IPS DF 4.7 (cell line): ENCODE measurements around the gene TNNT2.
A peak's percentile ranks its signal among the peaks of the same experiment; 100 is the strongest.

Experiments used
- DNase-seq: peaks from one replicate; pipeline ENCODE4 v3.0.0-alpha.2; 2013; ENCODE audit warnings: low spot score; ENCODE audit errors: extremely low read depth

Gene TNNT2

GRCh38 chr1:201377611-201378092 lies at the start of gene TNNT2:
TNNT2 (minus strand) TSS chr1:201377680; CDS start chr1:201373254, 4,426 bp downstream.
- no peak for DNase-seq

- DNase-seq: no peak
Observed at GRCh38 chr1:201426479-201427310, 49.2 kb upstream of the TNNT2 start.

- DNase-seq: no peak
Observed at GRCh38 chr1:201424146-201424545, 46.7 kb upstream of the TNNT2 start.

DNA sequence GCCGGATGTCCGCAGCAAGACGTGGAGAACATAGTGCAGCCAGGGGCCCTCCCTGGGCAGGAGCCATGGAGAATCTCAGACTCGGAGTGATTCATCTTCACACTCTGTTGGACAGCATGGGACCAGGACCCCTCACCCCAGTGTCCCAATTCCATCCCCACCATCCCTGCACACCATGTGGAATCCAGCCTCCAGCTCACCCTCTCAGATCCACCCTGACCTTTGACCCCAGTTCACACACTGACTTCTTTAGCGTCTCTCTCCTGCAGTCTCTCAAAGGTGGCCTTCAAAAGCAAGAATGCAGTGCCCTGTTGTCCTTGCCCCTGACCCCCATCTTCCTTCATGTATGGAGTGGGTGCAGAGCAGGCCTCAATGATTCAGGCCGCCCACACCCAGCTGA lies 46.2 kb upstream of the TNNT2 start:
- no peak for DNase-seq

GRCh38 chr1:201422436-201423030 lies 45.1 kb upstream of the TNNT2 start:
- no peak for DNase-seq

DNA sequence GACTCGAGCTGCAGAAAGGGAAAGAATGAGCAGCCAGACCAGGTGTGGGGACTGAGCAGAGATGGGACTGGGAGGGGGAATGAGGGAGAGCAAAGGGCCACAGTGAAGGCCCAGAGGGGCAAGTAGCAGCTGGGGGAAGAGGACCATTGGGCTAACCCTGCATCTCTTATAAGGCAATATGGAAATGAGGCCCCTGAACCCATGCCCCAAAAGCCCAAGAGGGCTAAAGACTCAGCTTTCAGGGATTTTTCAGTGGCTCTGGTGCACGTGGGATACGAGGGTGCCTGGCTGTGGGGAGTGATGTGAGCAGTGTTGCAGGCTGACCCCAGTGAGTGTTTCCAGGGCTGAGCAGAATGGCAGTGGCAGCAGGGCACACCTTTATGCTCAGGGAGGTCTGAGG lies 44.5 kb upstream of the TNNT2 start:
- no peak for DNase-seq

GRCh38 chr1:201421041-201421440 lies 43.6 kb upstream of the TNNT2 start:
- DNase-seq: no peak

- DNase-seq: no peak
Observed at GRCh38 chr1:201420608-201421002, 43.1 kb upstream of the TNNT2 start.

DNA sequence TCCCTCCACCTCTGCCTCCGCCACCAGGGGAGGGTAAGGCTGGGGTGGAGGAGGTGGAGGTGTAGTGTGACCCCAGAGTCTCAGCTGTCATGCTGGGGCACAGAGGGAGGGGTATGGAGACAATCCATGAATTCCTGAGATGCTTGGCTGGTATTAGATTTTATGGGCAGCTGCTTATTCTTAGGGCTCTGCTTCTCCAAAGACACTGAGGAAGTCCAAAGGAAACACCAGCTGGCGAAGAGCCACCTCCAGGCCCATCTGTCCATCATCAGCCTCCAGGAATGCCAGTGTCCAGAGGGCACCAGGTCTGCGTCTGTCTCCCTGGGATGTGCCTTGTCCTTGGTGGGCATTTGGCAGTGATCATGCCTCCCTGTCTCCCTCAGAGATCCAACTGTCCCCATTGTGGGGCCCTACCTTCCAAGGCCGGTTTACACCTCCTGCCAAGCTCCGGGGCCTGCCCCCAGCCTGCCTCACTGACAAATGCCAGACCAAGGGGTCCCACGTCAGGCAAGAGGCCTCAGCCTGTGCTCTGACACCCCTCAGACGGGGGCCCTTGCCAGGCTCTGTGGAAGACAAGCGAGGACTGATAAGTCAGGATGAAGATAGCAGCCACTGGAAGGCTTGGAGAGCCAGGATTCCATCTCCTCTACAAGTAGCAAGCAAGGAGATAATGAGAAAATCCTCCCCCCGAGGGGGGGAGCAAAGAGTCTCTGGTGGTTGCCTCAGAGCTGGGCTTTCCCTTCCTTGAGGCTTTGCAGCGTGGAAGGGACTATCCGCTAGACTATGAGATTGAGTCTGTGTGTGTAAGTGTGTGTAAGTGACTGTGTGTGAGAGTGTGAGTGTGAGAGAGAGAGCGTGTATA lies 42.5 kb upstream of the TNNT2 start:
- no peak for DNase-seq

- DNase-seq: no peak
Observed at GRCh38 chr1:201419256-201419655, 41.8 kb upstream of the TNNT2 start.

GRCh38 chr1:201418461-201418860 lies 41.0 kb upstream of the TNNT2 start:
- DNase-seq: no peak

DNA sequence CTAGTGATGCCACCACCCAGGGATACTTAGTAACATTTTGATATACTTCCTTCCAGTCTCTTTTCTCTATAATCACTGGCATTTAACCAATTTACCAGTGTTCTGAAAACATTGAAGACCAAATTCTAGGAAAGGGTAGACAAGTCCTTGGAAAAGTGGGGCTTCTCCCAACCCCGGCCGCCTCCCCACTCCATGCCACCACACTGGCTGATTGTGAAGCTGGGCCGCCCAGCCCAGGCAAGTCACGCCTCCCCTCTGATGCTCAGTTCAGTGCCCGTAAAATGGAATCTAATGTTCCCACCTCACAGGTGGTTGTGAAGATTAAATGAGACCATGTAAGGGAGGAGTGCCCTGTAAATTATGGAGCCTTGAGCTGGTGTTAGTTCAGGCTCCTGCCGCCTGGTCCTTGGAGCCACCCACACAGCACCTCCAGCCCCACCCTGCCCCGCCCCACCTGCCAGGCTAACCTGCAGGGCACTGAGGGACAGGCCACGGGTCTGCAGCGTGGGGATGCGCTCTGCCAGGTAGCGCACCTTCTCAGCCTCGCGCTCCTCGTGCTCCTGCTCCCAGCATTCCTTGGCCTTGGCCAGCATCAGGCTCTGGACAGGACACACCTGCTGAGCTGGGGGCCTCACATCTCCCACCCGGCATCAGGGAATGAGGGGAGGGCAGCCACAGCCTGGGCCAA lies 36.7 kb upstream of the TNNT2 start:
- DNase-seq: no peak

DNA sequence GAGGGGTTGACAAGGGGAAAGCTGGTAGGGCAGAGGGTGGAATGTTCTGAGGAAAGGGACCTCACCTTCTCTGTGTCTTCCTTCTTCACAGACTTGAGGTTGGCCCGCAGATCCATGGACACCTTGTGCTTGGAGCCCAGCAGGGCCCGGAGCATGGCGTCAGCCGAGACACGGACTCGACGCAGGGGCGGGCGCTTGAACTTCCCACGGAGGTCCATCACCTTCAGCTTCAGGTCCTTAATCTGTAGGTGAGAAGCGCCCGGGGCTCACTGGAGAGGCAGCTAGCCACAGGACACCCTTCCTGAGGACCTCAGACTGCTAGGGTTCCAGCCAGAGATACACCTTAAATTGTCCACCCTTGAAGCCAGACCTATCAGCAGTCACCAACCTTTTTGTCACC lies 33.8 kb upstream of the TNNT2 start:
- DNase-seq: no peak

- DNase-seq: no peak
Observed at GRCh38 chr1:201409440-201409839, 32.0 kb upstream of the TNNT2 start.

DNA sequence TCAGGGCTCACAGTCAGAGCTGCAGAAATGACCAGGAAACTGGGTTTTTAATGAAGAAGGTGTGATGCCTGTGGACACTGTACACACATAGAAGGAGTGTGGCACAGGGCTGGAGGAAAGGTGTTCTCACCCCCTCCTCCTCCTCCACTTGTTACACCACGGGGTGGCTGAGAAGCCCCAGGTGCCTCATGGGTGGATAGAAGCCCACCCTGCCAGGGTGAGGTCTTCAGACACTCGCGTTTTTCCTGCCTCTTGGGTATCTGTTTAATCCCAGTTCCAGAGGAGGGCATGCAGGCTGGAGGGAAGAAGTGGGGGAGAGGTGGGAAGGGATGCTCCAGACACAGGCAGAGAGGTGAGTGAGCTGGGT lies 31.3 kb upstream of the TNNT2 start:
- DNase-seq: no peak

DNA sequence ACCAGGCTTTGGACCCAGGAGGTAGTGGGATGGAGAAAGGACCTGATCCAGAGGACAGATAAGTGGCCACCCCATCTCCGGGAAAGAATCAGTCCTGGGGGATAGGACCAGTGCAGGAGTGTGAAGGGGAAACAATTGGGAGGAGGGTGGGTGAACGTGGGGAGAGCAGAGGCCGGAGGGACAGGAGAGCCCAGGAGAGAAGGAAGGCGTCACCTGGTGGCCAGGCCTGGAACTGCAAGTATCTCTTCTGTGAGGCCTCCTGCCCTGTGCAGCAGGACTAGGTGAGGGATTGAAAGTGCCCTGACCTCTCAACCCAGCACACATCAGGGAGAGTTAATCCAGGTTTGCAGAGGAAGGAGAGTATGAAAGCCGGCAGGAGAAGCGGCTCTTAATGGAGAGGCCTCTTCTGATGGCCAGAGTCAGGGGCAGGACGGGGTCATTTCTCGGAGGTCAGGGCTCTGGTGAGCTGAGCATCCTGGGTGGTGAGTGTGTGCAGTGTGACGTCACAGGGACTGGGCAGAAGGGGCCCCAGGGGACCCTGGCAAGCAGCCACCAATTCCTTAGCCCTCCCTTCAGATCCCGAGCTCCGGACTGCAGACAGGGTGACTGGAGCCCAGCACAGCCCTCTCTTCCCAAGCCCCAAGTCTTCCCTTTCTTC lies 30.8 kb upstream of the TNNT2 start:
- DNase-seq: peak; percentile 69

DNA sequence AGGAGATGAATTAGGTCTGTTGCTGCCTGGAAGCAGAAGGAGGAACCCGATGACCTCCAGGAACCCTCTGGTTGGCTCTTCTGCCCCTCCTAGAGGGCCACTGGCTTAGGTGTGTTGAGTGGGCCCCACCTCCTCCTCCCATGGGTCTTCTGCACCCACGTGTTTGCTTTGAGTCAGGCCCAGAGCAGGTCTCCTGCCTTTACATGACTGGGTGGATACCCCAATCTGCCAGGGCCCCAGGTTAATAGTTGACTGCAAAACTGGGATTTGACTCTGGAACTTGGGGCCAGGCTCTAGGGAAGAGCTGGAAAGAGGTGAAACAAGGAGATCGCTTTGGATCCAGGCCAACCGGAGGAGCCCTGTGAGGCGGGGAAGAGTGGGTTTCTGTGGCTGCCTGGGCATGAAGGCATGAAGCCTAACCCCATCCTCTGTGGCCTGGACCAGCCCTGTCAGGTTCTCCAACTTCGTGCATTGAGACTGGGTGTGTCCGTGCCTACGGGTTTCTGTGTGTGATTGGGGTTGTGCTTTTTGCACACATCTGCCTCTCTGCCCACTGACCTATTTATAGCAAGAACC lies 29.4 kb upstream of the TNNT2 start:
- DNase-seq: no peak

DNA sequence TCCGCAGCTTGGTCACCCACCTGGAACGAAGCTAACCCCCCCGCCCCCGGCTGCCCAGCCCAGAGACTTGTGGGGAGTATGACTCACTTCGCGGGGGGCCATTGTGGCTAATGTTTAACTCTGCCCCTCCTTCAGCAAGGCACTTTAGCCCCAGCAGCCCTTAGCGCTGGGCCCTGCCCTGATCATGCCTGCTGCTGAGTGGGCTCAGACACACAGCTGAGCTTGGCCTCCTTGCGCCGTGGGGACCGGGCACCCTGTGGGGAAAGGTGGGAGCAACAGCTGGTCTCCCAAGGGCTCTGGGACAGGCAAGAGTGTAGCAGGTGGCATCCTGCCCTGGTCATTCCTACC lies 28.0 kb upstream of the TNNT2 start:
- no peak for DNase-seq

GRCh38 chr1:201404722-201405483 lies 27.4 kb upstream of the TNNT2 start:
- DNase-seq: no peak

DNA sequence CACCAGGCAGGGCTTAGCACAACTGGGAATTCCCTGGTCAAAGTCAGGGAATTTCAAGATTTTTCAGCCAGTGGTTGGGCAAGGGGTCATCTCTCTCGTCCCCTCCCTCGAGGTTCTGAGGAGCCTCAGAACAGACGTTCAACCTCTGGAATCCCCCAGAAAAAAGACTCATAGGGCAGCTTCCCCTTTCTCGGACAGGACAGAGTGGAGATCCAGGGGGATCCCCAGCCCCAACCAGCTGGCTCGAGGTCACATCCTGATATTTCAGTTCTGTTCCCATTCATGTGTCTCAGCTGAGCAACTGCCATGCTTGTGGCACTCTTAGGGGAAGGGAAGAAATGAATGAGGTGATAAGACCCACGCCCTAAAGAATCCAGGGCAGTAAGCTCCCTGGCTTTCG lies 26.6 kb upstream of the TNNT2 start:
- no peak for DNase-seq
